Measurements from ENCODE around the gene AUTS2.

The AUTS2 gene

DNA sequence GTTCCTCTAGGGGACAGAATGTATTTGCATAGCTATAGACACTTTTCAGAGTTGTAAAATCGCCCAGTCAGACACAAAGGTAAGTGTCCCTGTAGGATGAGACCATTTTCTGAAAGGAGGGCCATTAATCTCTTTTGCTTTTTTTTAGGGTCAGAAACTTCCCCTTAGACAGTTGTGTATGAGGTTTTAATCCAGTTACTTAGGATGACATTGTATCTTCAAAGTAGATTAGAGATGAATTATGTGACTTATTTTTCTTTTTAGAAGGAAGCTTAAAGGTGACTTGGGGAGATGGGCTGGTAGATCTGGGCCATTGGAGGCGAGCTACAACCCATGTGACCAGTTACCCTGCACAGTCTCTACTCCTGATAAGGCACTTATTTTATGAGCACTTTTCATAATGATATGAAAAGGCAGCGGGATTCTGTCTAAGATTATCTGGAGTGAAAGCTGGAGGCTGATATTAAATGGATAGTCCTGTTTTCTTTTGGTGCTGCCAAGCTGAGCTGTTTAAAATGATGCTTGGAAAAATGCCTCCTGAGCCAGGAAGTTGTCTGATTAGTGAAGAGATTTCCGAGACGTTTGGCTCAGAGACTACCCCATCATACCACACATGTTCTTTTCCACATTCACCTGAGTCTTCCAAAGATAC, 264.3 kb downstream of the AUTS2 start:
- H3K27me3 ChIP-seq (ENCODE audit: control insufficient read depth, insufficient read depth, low read length), result no peaks in the 10 kb centered on the region
- H3K9ac ChIP-seq (ENCODE audit: low read length), result no peak overlapping the region
- no peaks in the 10 kb centered on the region for H3K36me3 ChIP-seq (ENCODE audit: control insufficient read depth, insufficient read depth, low read length)
- no peak overlapping the region for H3K27ac ChIP-seq (ENCODE audit: low read depth, low read length)
- H3K4me3 ChIP-seq (ENCODE audit: low read length), result no peak overlapping the region
- H3K4me1 ChIP-seq (ENCODE audit: control insufficient read depth, insufficient read depth, low read length), result no peaks in the 10 kb centered on the region

DNA sequence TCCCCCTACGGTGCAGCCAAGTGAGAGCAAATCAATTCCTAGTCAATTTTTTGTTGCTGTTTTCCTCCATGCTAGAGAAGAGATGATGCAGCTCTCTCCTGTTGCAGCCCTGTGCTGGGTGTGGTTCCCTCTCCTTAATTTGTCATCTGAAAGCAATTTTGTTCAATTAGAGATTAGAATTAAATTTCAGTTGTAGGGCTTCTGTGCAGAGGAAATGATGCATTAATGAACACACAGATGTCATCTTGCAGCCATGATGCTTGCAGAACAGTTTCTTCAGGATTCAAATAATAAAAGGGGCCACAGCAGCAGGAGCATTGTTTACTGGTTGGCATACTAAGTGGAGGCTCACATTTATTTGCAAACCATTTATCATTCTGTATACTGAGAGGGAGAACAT, 266.0 kb downstream of the AUTS2 start:
- Histone ChIP-seq H3K27me3 (ENCODE audit: control insufficient read depth, insufficient read depth, low read length) (no peaks in the 10 kb centered on the region), H3K4me3 (ENCODE audit: low read length) (no peak overlapping the region), H3K36me3 (ENCODE audit: control insufficient read depth, insufficient read depth, low read length) (no peaks in the 10 kb centered on the region), H3K27ac (ENCODE audit: low read depth, low read length) (no peak overlapping the region), H3K4me1 (ENCODE audit: control insufficient read depth, insufficient read depth, low read length) (no peaks in the 10 kb centered on the region), H3K9ac (ENCODE audit: low read length) (no peak overlapping the region)

DNA sequence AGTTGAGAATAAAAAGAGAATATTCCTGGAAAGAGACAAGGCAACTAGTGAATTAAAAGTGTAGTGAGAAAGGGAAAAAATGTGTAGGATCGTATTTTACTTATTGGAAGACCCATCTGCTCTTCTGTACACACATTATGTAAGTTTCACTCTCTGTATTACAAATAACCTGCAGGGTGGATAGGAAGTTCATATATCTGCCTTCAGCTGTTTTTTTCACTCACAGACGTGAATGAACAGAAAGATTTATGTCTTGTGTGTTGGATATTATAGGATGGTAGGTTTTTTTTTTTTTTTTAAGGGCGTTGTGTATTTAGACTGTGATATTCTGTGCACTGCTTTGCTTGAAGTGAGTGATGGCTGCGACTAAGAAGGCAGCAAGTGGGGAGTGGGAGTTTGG, 266.5 kb downstream of the AUTS2 start:
- Histone ChIP-seq H3K36me3 (ENCODE audit: control insufficient read depth, insufficient read depth, low read length) (no peaks in the 10 kb centered on the region), H3K9ac (ENCODE audit: low read length) (no peak overlapping the region), H3K4me1 (ENCODE audit: control insufficient read depth, insufficient read depth, low read length) (no peaks in the 10 kb centered on the region), H3K27ac (ENCODE audit: low read depth, low read length) (no peak overlapping the region), H3K4me3 (ENCODE audit: low read length) (no peak overlapping the region), H3K27me3 (ENCODE audit: control insufficient read depth, insufficient read depth, low read length) (no peaks in the 10 kb centered on the region)

DNA sequence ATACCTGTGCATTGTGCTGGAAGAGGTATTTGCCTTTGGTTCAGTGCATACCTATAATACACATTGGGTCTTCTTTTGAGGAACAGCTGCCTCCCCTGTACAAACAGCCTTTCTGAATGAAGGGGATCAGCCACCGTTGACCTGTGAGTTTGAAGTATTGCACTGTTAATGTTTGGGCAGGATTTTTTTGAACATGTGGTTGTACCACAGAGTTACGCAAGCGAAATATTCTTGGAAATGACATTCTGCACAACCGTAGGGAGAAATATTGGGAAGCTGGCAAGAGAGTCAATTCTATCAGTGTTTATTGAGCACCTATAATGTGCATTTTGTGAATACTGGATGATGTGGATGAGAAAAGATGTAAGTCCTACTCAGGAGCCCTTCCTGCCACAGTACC, 270.6 kb downstream of the AUTS2 start:
- H3K4me3 ChIP-seq (ENCODE audit: low read length), result no peak overlapping the region
- no peak overlapping the region for H3K27ac ChIP-seq (ENCODE audit: low read depth, low read length)
- no peak overlapping the region for H3K9ac ChIP-seq (ENCODE audit: low read length)
- no peaks in the 10 kb centered on the region for H3K27me3 ChIP-seq (ENCODE audit: control insufficient read depth, insufficient read depth, low read length)
- H3K4me1 ChIP-seq (ENCODE audit: control insufficient read depth, insufficient read depth, low read length), result no peaks in the 10 kb centered on the region
- H3K36me3 ChIP-seq (ENCODE audit: control insufficient read depth, insufficient read depth, low read length), result no peaks in the 10 kb centered on the region

DNA sequence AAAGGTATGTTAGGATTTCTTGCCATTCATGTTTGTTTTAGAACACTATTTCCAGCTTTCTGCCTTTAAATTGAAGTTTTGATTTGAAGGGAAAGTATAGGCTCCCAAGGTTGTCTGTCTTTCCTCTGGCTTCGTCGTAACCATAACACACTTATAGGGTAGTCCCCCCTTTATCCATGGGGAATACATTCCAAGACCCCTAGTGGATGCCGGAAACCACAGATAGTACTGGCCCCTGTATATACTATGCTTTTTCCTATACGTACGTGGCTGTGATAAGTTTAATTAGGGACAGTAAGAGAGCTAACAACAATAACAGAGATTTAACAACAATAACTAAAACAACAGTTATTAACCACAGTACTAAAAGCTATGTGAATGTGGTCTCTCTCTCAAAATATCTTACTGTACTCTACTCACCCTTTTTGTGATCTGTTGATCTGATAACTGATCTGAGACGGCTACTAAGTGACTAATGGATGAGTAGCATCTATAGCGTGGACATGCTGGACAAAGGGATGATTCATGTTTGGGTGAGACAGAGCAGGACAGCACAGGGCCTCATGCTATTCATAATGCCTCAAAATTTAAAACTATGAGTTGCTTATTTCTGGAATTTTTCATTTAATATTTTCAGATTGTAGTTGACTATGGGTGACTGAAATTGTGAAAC, 273.1 kb downstream of the AUTS2 start:
- H3K4me1 ChIP-seq (ENCODE audit: control insufficient read depth, insufficient read depth, low read length), result no peaks in the 10 kb centered on the region
- no peaks in the 10 kb centered on the region for H3K36me3 ChIP-seq (ENCODE audit: control insufficient read depth, insufficient read depth, low read length)
- H3K27me3 ChIP-seq (ENCODE audit: control insufficient read depth, insufficient read depth, low read length), result no peaks in the 10 kb centered on the region
- no peak overlapping the region for H3K4me3 ChIP-seq (ENCODE audit: low read length)
- no peak overlapping the region for H3K9ac ChIP-seq (ENCODE audit: low read length)
- no peak overlapping the region for H3K27ac ChIP-seq (ENCODE audit: low read depth, low read length)

DNA sequence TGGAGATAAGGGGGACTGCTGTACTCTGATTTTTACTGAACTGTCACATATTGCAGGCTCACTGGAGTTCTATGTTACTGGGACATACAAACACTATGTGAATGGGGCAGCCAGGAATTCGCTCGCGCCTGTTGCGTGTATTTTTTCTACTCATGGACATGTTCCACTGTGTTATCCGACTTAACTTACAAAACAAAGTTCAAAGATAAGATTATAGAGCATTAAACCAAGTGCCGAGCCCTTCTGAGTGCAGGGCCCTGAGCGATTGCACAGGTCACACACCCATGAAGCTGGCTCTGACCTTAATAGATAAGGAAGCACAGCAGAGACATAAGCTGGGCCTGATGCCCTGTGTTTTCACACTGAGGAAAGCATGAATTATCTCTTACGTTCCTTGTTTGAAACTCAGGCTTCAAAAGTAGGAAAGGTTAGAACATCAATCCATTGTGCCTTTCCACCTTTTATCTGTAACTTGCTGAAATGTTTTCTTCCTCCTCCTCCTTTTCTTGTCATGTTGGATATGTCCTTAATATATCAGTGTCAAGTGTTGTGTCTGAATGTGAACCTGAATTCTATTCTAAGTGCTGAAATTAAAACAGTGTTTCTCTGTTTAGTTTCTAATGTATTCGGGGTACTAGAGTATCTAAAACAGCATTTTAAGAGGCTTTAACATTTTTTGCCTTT, 273.8 kb downstream of the AUTS2 start:
- H3K27me3 ChIP-seq (ENCODE audit: control insufficient read depth, insufficient read depth, low read length), result no peaks in the 10 kb centered on the region
- H3K27ac ChIP-seq (ENCODE audit: low read depth, low read length), result no peak overlapping the region
- no peaks in the 10 kb centered on the region for H3K4me1 ChIP-seq (ENCODE audit: control insufficient read depth, insufficient read depth, low read length)
- H3K9ac ChIP-seq (ENCODE audit: low read length), result no peak overlapping the region
- no peaks in the 10 kb centered on the region for H3K36me3 ChIP-seq (ENCODE audit: control insufficient read depth, insufficient read depth, low read length)
- H3K4me3 ChIP-seq (ENCODE audit: low read length), result no peak overlapping the region

DNA sequence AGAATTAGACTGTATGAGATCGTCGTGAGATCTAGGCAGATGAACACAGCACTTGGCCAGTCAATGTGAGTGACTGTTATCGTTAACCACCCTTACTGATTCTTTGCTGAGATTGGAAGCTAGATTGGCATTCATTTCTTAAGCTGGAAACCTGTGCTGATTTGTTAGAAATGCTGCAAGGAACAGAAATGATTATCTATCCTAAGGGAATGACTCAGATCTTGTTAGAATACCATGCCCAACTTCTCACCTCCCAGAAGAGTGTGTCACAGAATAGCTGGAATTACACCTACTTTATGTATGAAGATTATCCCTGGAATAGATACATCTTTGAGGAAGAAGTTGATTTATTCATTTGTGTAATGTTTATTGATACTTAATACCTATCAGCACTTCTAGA, 275.2 kb downstream of the AUTS2 start:
- Histone ChIP-seq H3K27ac (ENCODE audit: low read depth, low read length) (no peak overlapping the region), H3K4me3 (ENCODE audit: low read length) (no peak overlapping the region), H3K36me3 (ENCODE audit: control insufficient read depth, insufficient read depth, low read length) (no peaks in the 10 kb centered on the region), H3K9ac (ENCODE audit: low read length) (no peak overlapping the region), H3K27me3 (ENCODE audit: control insufficient read depth, insufficient read depth, low read length) (no peaks in the 10 kb centered on the region), H3K4me1 (ENCODE audit: control insufficient read depth, insufficient read depth, low read length) (no peaks in the 10 kb centered on the region)

DNA sequence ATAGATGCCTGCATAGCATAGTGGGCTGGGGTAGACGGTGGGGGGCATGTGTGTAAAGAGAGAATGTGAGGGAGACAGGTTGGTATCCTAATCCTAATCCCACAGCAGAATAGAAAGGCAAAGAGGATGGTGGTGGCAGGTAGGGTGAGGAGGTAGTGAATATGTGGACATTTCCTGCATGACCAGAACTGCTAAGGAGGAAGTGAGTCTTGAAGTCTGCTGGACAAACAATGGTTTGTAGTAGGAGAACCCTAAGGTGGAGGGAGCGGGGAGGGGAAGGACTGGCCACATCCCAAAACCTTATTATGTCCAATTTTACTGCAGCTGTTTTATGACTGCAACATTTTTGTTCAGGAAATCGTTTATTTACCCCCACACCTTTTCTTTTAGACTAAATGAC, 279.7 kb downstream of the AUTS2 start:
- no peaks in the 10 kb centered on the region for H3K4me1 ChIP-seq (ENCODE audit: control insufficient read depth, insufficient read depth, low read length)
- H3K36me3 ChIP-seq (ENCODE audit: control insufficient read depth, insufficient read depth, low read length), result no peaks in the 10 kb centered on the region
- no peak overlapping the region for H3K4me3 ChIP-seq (ENCODE audit: low read length)
- H3K27ac ChIP-seq (ENCODE audit: low read depth, low read length), result no peak overlapping the region
- no peak overlapping the region for H3K9ac ChIP-seq (ENCODE audit: low read length)
- no peaks in the 10 kb centered on the region for H3K27me3 ChIP-seq (ENCODE audit: control insufficient read depth, insufficient read depth, low read length)

DNA sequence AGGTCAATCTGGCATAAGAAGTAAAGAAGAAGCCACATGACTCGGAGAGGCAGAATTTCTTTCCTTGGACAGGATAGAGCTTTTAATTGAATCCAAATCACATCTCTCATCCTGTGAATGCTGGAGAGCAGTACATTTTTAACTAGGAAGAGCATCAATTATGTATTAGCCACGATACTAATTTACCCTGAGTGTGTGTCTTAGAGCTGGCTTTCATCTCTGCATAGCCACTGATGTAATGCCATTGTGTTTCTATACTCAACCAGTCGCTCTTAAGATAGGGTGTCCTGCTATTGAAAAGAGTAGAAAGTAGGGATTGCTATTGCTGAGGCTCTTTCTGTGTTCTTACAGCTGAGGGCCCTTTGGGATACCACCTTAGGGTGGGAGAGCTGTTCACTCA, 280.3 kb downstream of the AUTS2 start:
- H3K27me3 ChIP-seq (ENCODE audit: control insufficient read depth, insufficient read depth, low read length), result no peaks in the 10 kb centered on the region
- H3K4me3 ChIP-seq (ENCODE audit: low read length), result no peak overlapping the region
- no peak overlapping the region for H3K9ac ChIP-seq (ENCODE audit: low read length)
- no peaks in the 10 kb centered on the region for H3K36me3 ChIP-seq (ENCODE audit: control insufficient read depth, insufficient read depth, low read length)
- no peak overlapping the region for H3K27ac ChIP-seq (ENCODE audit: low read depth, low read length)
- H3K4me1 ChIP-seq (ENCODE audit: control insufficient read depth, insufficient read depth, low read length), result no peaks in the 10 kb centered on the region

DNA sequence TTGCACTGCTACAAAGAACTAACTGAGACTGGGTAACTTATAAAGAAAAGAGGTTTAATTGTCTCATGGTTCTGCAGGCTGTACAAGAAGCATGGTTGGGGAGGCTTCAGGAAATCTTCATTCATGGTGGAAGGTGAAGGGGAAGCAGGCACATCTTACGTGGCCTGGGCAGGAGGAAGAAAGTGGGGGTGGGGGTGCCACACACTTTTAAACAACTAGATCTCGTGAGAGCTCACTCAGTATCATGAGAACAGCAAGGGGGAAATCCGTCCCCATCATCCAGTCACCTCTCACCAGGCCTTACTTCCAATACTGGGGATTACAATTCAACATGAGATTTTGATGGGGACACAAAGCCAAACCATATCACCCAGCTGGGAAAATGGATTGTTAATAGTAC, 281.7 kb downstream of the AUTS2 start:
- H3K9ac ChIP-seq (ENCODE audit: low read length), result no peak overlapping the region
- H3K27me3 ChIP-seq (ENCODE audit: control insufficient read depth, insufficient read depth, low read length), result no peaks in the 10 kb centered on the region
- H3K4me3 ChIP-seq (ENCODE audit: low read length), result no peak overlapping the region
- no peak overlapping the region for H3K27ac ChIP-seq (ENCODE audit: low read depth, low read length)
- no peaks in the 10 kb centered on the region for H3K4me1 ChIP-seq (ENCODE audit: control insufficient read depth, insufficient read depth, low read length)
- H3K36me3 ChIP-seq (ENCODE audit: control insufficient read depth, insufficient read depth, low read length), result no peaks in the 10 kb centered on the region

DNA sequence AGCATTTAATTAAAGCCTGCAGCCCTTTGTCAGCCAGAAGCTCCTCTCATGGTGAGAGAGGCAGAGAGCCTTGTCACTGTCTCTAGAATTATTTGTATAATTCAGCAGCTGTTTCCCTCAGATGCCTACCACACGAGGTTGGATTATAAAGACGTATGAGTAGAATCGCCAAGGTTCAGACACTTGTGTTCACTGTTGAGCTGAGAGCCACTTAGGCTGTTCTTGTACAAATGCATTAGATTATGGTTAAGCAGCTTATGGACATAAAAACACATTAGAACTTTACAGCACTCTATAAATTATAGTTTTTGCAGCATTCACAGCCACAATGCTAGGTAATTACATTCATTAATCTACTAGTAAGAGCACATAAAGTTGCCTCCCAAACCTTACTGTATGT, 282.6 kb downstream of the AUTS2 start:
- no peak overlapping the region for H3K27ac ChIP-seq (ENCODE audit: low read depth, low read length)
- H3K9ac ChIP-seq (ENCODE audit: low read length), result no peak overlapping the region
- H3K4me3 ChIP-seq (ENCODE audit: low read length), result no peak overlapping the region
- H3K4me1 ChIP-seq (ENCODE audit: control insufficient read depth, insufficient read depth, low read length), result peaks cover 1% of the 10 kb centered on the region
- no peaks in the 10 kb centered on the region for H3K36me3 ChIP-seq (ENCODE audit: control insufficient read depth, insufficient read depth, low read length)
- H3K27me3 ChIP-seq (ENCODE audit: control insufficient read depth, insufficient read depth, low read length), result no peaks in the 10 kb centered on the region

DNA sequence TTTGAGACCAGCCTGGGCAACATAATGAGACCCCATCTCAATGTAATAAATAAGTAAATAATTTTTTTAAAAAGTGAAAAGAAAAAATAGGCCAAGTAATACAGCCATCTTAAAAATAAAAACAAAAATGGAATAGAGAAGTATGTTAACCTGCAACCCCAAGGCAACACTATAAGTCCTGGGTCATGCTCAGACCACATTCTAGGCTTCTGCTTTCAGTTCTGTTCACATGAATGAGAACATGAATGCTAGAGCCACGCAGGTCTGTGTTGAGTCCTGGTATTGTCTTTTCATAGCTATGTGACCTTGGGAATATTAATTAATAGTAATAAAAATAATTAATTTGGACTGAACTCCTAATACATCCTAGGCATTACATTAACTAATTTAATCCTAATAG, 284.0 kb downstream of the AUTS2 start:
- no peak overlapping the region for H3K9ac ChIP-seq (ENCODE audit: low read length)
- H3K36me3 ChIP-seq (ENCODE audit: control insufficient read depth, insufficient read depth, low read length), result no peaks in the 10 kb centered on the region
- no peak overlapping the region for H3K4me3 ChIP-seq (ENCODE audit: low read length)
- peaks cover 2% of the 10 kb centered on the region for H3K4me1 ChIP-seq (ENCODE audit: control insufficient read depth, insufficient read depth, low read length)
- no peak overlapping the region for H3K27ac ChIP-seq (ENCODE audit: low read depth, low read length)
- no peaks in the 10 kb centered on the region for H3K27me3 ChIP-seq (ENCODE audit: control insufficient read depth, insufficient read depth, low read length)

Data from rectal smooth muscle tissue (tissue), 1 donor.